WTC11 (cell line): Measurements from ENCODE around the gene USH2A. TPM values are rescaled to one million over a fixed set of nuclear protein-coding genes. Genes with fewer than 3 reads are reported as not detected.

Experiments used
- ATAC-seq: fragments of 200-7000 bp; cut with Tn5 transposase; 2 replicates; pipeline ENCODE4 v1.10.0; 2021; ENCODE audit warnings: mild to moderate bottlenecking, moderate library complexity
- CTCF ChIA-PET: fragments of 300-600 bp; sonication (Branson Sonifier 250); formaldehyde crosslinking; loops from one replicate; lab custom pipeline; 2021; ENCODE audit warnings: antibody characterized with exemption; lab: Charles Lee
- POLR2A ChIA-PET: fragments of 350-600 bp; sonication (Branson Sonifier 250); formaldehyde crosslinking; loops from one replicate; lab custom pipeline; 2021; ENCODE audit warnings: antibody characterized with exemption; lab: Charles Lee
- DNase-seq: peaks from one replicate; pipeline ENCODE4 v3.0.0; 2021; ENCODE audit warnings: low spot score
- H3K27ac Mint-ChIP-seq: 2 replicates; pipeline ENCODE4 v1.8.0; 2021; ENCODE audit warnings: mixed read lengths
- H3K27me3 Mint-ChIP-seq: 2 replicates; pipeline ENCODE4 v1.8.0; 2021; ENCODE audit warnings: low read depth, mild to moderate bottlenecking, moderate library complexity, mixed read lengths
- H3K36me3 Mint-ChIP-seq: 2 replicates; pipeline ENCODE4 v1.8.0; 2021; ENCODE audit warnings: mixed read lengths
- H3K4me1 Mint-ChIP-seq: 2 replicates; pipeline ENCODE4 v1.8.0; 2022; ENCODE audit warnings: mixed read lengths
- H3K4me3 Mint-ChIP-seq: 2 replicates; pipeline ENCODE4 v1.8.0; 2021; ENCODE audit warnings: mild to moderate bottlenecking, moderate library complexity, mixed read lengths
- H3K9me3 Mint-ChIP-seq: 2 replicates; pipeline ENCODE4 v1.8.0; 2021; ENCODE audit warnings: mixed read lengths
- ATF2 ChIP-seq: sonication (generic); formaldehyde crosslinking; IDR thresholded peaks from 2 replicates; pipeline ENCODE4 v1.8.1; 2022; ENCODE audit warnings: low read depth, missing genetic modification reagents, borderline replicate concordance
- CDX4 ChIP-seq: fragments of 250-450 bp; sonication (Bioruptor Pico); IDR thresholded peaks from 2 replicates; pipeline ENCODE4 v1.9.0; 2021; ENCODE audit warnings: moderate library complexity, mild to moderate bottlenecking, inconsistent platforms, borderline replicate concordance
- CREB1 ChIP-seq: sonication (generic); formaldehyde crosslinking; IDR thresholded peaks from 2 replicates; pipeline ENCODE4 v1.8.0; 2023; ENCODE audit warnings: mild to moderate bottlenecking, missing genetic modification reagents
- CTCF ChIP-seq: fragments of 200-600 bp; IDR thresholded peaks from 2 replicates; pipeline ENCODE4 v1.8.0; 2022; ENCODE audit warnings: antibody characterized with exemption
- ELF4 ChIP-seq: sonication (generic); formaldehyde crosslinking; IDR thresholded peaks from 2 replicates; pipeline ENCODE4 v1.8.1; 2022; ENCODE audit warnings: low read depth, mild to moderate bottlenecking, moderate library complexity, missing genetic modification reagents
- FOXK1 ChIP-seq: sonication (generic); formaldehyde crosslinking; IDR thresholded peaks from 2 replicates; pipeline ENCODE4 v1.8.0; 2022; ENCODE audit warnings: mild to moderate bottlenecking, moderate library complexity, missing genetic modification reagents
- FOXP4 ChIP-seq: sonication (generic); formaldehyde crosslinking; IDR thresholded peaks from 2 replicates; pipeline ENCODE4 v1.8.0; 2022; ENCODE audit warnings: mild to moderate bottlenecking, missing genetic modification reagents
- GRHL2 ChIP-seq: fragments of 250-450 bp; sonication (Bioruptor Pico); IDR thresholded peaks from 2 replicates; pipeline ENCODE4 v1.8.0; 2022; ENCODE audit warnings: mild to moderate bottlenecking, moderate library complexity; ENCODE audit not compliant: insufficient replicate concordance, severe bottlenecking
- HMGA2 ChIP-seq: fragments of 250-450 bp; sonication (Bioruptor Pico); IDR thresholded peaks from 2 replicates; pipeline ENCODE4 v1.4.0; 2021; ENCODE audit warnings: mild to moderate bottlenecking, moderate library complexity
- HMGXB4 ChIP-seq: sonication (generic); formaldehyde crosslinking; IDR thresholded peaks from 2 replicates; pipeline ENCODE4 v1.8.1; 2023; ENCODE audit warnings: mild to moderate bottlenecking, moderate library complexity, missing genetic modification reagents
- MYBL2 ChIP-seq: sonication (generic); formaldehyde crosslinking; IDR thresholded peaks from 2 replicates; pipeline ENCODE4 v1.8.1; 2023; ENCODE audit warnings: mild to moderate bottlenecking, moderate library complexity, missing genetic modification reagents
- NFATC4 ChIP-seq: fragments of 250-450 bp; sonication (Bioruptor Pico); IDR thresholded peaks from 2 replicates; pipeline ENCODE4 v1.9.0; 2021; ENCODE audit warnings: mild to moderate bottlenecking
- NFE2L1 ChIP-seq: sonication (generic); formaldehyde crosslinking; IDR thresholded peaks from 2 replicates; pipeline ENCODE4 v1.8.1; 2023; ENCODE audit warnings: missing genetic modification reagents
- NR1H2 ChIP-seq: sonication (generic); formaldehyde crosslinking; IDR thresholded peaks from 2 replicates; pipeline ENCODE4 v1.9.0; 2021; ENCODE audit warnings: mild to moderate bottlenecking, moderate library complexity, missing genetic modification reagents
- PRDM15 ChIP-seq: sonication (generic); formaldehyde crosslinking; IDR thresholded peaks from 2 replicates; pipeline ENCODE4 v1.8.0; 2022; ENCODE audit warnings: missing genetic modification reagents
- TCF7 ChIP-seq: sonication (generic); formaldehyde crosslinking; IDR thresholded peaks from 2 replicates; pipeline ENCODE4 v1.8.0; 2022; ENCODE audit warnings: mild to moderate bottlenecking, low read depth, missing genetic modification reagents, moderate library complexity
- USF1 ChIP-seq: sonication (generic); formaldehyde crosslinking; IDR thresholded peaks from 2 replicates; pipeline ENCODE4 v1.8.0; 2022; ENCODE audit warnings: mild to moderate bottlenecking, missing genetic modification reagents
- ZNF138 ChIP-seq: sonication (generic); formaldehyde crosslinking; conservative IDR thresholded peaks from 2 replicates; pipeline ENCODE4 v1.8.1; 2022; ENCODE audit warnings: mild to moderate bottlenecking, moderate library complexity, missing genetic modification reagents
- ZSCAN18 ChIP-seq: fragments of 250-450 bp; sonication (Bioruptor Pico); IDR thresholded peaks from 2 replicates; pipeline ENCODE4 v2.1.2; 2022; ENCODE audit warnings: mild to moderate bottlenecking, moderate library complexity
- total RNA-seq: library from RNA; stranded (reverse); gene quantifications from 3 replicates; pipeline ENCODE4 v1.2.3, GENCODE V29; 2021

The USH2A gene
- total RNA-seq, 1 experiment from 2014 or later = 0.37 TPM

GRCh38 chr1:216437603-216438002, 14.4 kb upstream of the USH2A start:
- Mint-ChIP-seq H3K36me3 (no peaks in the 10 kb centered on the region), H3K9me3 (no peaks in the 10 kb centered on the region), H3K27ac (no peak overlapping the region), H3K4me1 (no peaks in the 10 kb centered on the region), H3K4me3 (no peak overlapping the region), H3K27me3 (no peaks in the 10 kb centered on the region)
- ChIA-PET POLR2A (no interaction called here), CTCF (no interaction called here)
- DNase-seq (no peak), ATAC-seq (no peak)
- TF ChIP-seq ELF4 (CRISPR knock-in tag) (no peak), PRDM15 (CRISPR knock-in tag) (no peak), NFE2L1 (CRISPR knock-in tag) (no peak), MYBL2 (no peak), HMGA2 (CRISPR knock-in tag) (no peak), GRHL2 (CRISPR knock-in tag) (no peak)
- TF ChIP-seq, all 79 proteins: peak for 0

GRCh38 chr1:216434232-216434631, 11.0 kb upstream of the USH2A start:
- H3K4me3 Mint-ChIP-seq = no peak overlapping the region
- CTCF ChIA-PET = interaction anchor here (0.8 kb wide), 1 partner anchor 164 kb away, joined by 3 read pairs; no protein-coding TSS in a partner anchor
- DNase-seq = no peak
- TF ChIP-seq HMGXB4 (no peak), ZNF138 (CRISPR knock-in tag) (no peak), TCF7 (no peak)
- TF ChIP-seq, all 79 proteins: peak for 0
- no peak overlapping the region for H3K27ac Mint-ChIP-seq
- ATAC-seq = no peak
- H3K27me3 Mint-ChIP-seq = no peaks in the 10 kb centered on the region
- no peaks in the 10 kb centered on the region for H3K36me3 Mint-ChIP-seq
- POLR2A ChIA-PET = no interaction called here
- H3K4me1 Mint-ChIP-seq = peaks cover 6% of the 10 kb centered on the region
- H3K9me3 Mint-ChIP-seq = no peaks in the 10 kb centered on the region

- H3K4me3 Mint-ChIP-seq = no peak overlapping the region
- TF ChIP-seq CTCF = no peak
- TF ChIP-seq NFATC4 (CRISPR knock-in tag) = no peak
- TF ChIP-seq USF1 (CRISPR knock-in tag) = no peak
- no peak for TF ChIP-seq FOXP4 (CRISPR knock-in tag)
- no peak for TF ChIP-seq ATF2 (CRISPR knock-in tag)
- no peak for TF ChIP-seq CREB1 (CRISPR knock-in tag)
- TF ChIP-seq CDX4 = no peak
- TF ChIP-seq ZSCAN18 = no peak
- no peak for TF ChIP-seq NR1H2 (CRISPR knock-in tag)
- no peak for TF ChIP-seq FOXK1 (CRISPR knock-in tag)
These were observed 9.9 kb upstream of the USH2A start for GRCh38 chr1:216433175-216433574.

More at GRCh38 chr1:216433175-216433574, 9.9 kb upstream of the USH2A start:
- no peaks in the 10 kb centered on the region for H3K27me3 Mint-ChIP-seq
- CTCF ChIA-PET = no interaction called here
- ATAC-seq (no peak), DNase-seq (no peak)
- no peak overlapping the region for H3K27ac Mint-ChIP-seq
- H3K4me1 Mint-ChIP-seq = peaks cover 6% of the 10 kb centered on the region
- no peaks in the 10 kb centered on the region for H3K9me3 Mint-ChIP-seq
- POLR2A ChIA-PET = no interaction called here
- no peaks in the 10 kb centered on the region for H3K36me3 Mint-ChIP-seq
